Activated CD4-positive, alpha-beta memory T cell treated with anti-CD3 and anti-CD28 coated beads for 36 hours (primary cell): ENCODE results near the gene SPTLC1. TPM values are rescaled to one million over a fixed set of nuclear protein-coding genes. Genes with fewer than 3 reads are reported as not detected.
"Not testable (repeated sequence)": the region's sequence is repeated elsewhere in the genome, so short reads cannot be mapped to it uniquely, and the experiment has no call there.

Experiments used
- CTCF ChIA-PET: fragments of 350-600 bp; sonication (Branson Sonifier 250); formaldehyde crosslinking; loops from one replicate; lab custom pipeline; 2021; ENCODE audit warnings: antibody characterized with exemption, inconsistent platforms; lab: Charles Lee
- POLR2A ChIA-PET: fragments of 350-600 bp; sonication (Branson Sonifier 250); formaldehyde crosslinking; loops from one replicate; lab custom pipeline; 2021; ENCODE audit warnings: antibody characterized with exemption; lab: Charles Lee
- DNase-seq: peaks from one replicate; pipeline ENCODE4 v3.0.0-alpha.2; 2020
- H3K27ac Mint-ChIP-seq: one replicate; pipeline ENCODE4 v1.8.0; 2021; ENCODE audit warnings: mixed read lengths
- H3K27me3 Mint-ChIP-seq: one replicate; pipeline ENCODE4 v1.8.0; 2021; ENCODE audit warnings: mixed read lengths
- H3K36me3 Mint-ChIP-seq: one replicate; pipeline ENCODE4 v1.8.0; 2021; ENCODE audit warnings: mixed read lengths
- H3K4me1 Mint-ChIP-seq: one replicate; pipeline ENCODE4 v1.8.0; 2021; ENCODE audit warnings: low read depth, mixed read lengths
- H3K4me3 Mint-ChIP-seq: one replicate; pipeline ENCODE4 v1.8.0; 2021; ENCODE audit warnings: mild to moderate bottlenecking, mixed read lengths
- H3K9me3 Mint-ChIP-seq: one replicate; pipeline ENCODE4 v1.8.0; 2021; ENCODE audit warnings: mixed read lengths
- intact Hi-C: fragments of 100-400 bp; cut with micrococcal nuclease; formaldehyde crosslinking; loops from one replicate; pipeline ENCODE4 v1.15.1; 2023
- total RNA-seq, 2 experiments: library from RNA; stranded (reverse); gene quantifications; one replicate each; pipeline ENCODE4 v1.2.3, GENCODE V29; 2021

Gene SPTLC1
- total RNA-seq, 2 experiments from 2014 or later, result 39.9 to 41.2 TPM

DNA sequence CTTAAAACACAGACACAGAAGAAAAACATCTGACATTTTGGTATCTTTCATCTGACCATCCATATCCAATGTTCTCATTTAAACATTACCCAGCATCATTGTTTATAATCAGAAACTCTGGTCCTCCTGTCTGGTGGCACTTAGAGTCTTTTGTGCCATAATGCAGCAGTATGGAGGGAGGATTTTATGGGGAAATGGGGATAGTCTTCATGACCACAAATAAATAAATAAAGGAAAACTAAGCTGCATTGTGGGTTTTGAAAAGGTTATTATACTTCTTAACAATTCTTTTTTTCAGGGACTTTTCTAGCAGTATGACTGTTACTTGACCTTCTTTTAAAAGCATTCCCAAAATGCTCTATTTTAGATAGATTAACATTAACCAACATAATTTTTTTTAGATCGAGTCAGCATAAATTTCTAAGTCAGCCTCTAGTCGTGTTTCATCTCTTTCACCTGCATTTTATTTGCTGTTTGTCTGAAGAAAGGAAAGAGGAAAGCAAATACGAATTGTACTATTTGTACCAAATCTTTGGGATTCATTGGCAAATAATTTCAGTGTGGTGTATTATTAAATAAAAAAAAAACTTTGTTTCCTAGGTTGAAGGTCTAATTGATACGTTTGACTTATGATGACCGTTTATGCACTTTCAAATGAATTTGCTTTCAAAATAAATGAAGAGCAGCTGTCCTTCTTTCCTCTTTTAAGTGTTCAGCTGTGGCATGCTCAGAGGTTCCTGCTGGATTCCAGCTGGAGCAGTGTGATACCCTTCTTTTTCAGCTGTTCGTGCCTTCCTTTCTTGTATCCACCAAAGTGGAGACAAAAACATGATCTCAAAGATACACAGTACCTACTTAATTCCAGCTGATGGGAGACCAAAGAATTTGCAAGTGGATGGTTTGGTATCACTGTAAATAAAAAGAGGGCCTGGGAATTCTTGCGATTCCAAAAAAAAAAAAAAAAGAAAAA is 35.6 kb upstream of the SPTLC1 start:
- H3K4me3 Mint-ChIP-seq, POLR2A ChIA-PET, H3K9me3 Mint-ChIP-seq, H3K27me3 Mint-ChIP-seq, intact Hi-C loops, H3K27ac Mint-ChIP-seq, DNase-seq, H3K36me3 Mint-ChIP-seq, H3K4me1 Mint-ChIP-seq: not testable (repeated sequence)
- CTCF ChIA-PET, result interaction anchor here (4.6 kb wide), 1 partner anchor 13 kb away, joined by 52 read pairs; no protein-coding TSS in a partner anchor

GRCh38 chr9:92147852-92148180 is 32.6 kb upstream of the SPTLC1 start:
- Mint-ChIP-seq H3K27ac (no peak overlapping the region), H3K4me1 (peaks cover 6% of the 10 kb centered on the region), H3K9me3 (no peaks in the 10 kb centered on the region), H3K36me3 (no peaks in the 10 kb centered on the region), H3K4me3 (no peak overlapping the region), H3K27me3 (peaks cover 13% of the 10 kb centered on the region)
- POLR2A ChIA-PET, result no interaction called here
- intact Hi-C loops, result loop anchor here (10.0 kb wide), 2 partner anchors 57 to 97 kb away; no protein-coding TSS in a partner anchor
- CTCF ChIA-PET, result interaction anchor here (4.6 kb wide), 1 partner anchor 10 kb away, joined by 52 read pairs; no protein-coding TSS in a partner anchor
- no peak for DNase-seq

- no peaks in the 10 kb centered on the region for H3K36me3 Mint-ChIP-seq
- POLR2A ChIA-PET, result no interaction called here
- peaks cover 17% of the 10 kb centered on the region for H3K27me3 Mint-ChIP-seq
- peak; percentile 30 for DNase-seq
- CTCF ChIA-PET, result interaction anchor here (4.6 kb wide), 1 partner anchor 9 kb away, joined by 52 read pairs; no protein-coding TSS in a partner anchor
- intact Hi-C loops, result loop anchor here (10.0 kb wide), 2 partner anchors 58 to 98 kb away; no protein-coding TSS in a partner anchor
- no peaks in the 10 kb centered on the region for H3K9me3 Mint-ChIP-seq
- no peak overlapping the region for H3K27ac Mint-ChIP-seq
- H3K4me1 Mint-ChIP-seq, result peaks cover 6% of the 10 kb centered on the region
- H3K4me3 Mint-ChIP-seq, result peak overlapping the region; percentile 14
Observed at GRCh38 chr9:92147030-92147851, 32.0 kb upstream of the SPTLC1 start.

DNA sequence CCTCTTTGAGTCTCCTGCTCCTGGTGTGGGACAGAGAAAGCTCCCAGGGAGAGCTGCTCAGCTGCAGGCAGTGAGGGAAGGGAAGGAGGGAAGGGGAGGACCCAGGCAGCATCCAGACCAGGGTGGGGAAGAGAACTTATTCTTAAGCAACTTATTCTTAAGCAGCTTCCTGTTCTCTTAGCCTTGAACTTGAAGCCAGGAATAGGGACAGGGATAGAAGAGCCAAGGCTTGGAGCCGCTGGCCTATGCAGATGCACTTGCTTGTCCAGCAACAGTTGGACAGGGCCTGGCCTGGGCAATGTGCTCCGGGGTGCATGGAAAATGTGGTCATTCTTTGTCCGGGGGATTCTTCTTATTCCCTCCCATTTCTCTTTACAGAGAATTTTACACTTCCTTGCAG is 31.4 kb upstream of the SPTLC1 start:
- no peak overlapping the region for H3K27ac Mint-ChIP-seq
- ChIA-PET CTCF (interaction anchor here (0.6 kb wide), 1 partner anchor 9 kb away, joined by 3 read pairs; no protein-coding TSS in a partner anchor), POLR2A (no interaction called here)
- H3K4me3 Mint-ChIP-seq, result no peak overlapping the region
- H3K36me3 Mint-ChIP-seq, result no peaks in the 10 kb centered on the region
- no peaks in the 10 kb centered on the region for H3K9me3 Mint-ChIP-seq
- peaks cover 24% of the 10 kb centered on the region for H3K27me3 Mint-ChIP-seq
- intact Hi-C loops, result loop anchor here (10.0 kb wide), 2 partner anchors 58 to 98 kb away; no protein-coding TSS in a partner anchor
- DNase-seq, result no peak
- H3K4me1 Mint-ChIP-seq, result peaks cover 6% of the 10 kb centered on the region

DNA sequence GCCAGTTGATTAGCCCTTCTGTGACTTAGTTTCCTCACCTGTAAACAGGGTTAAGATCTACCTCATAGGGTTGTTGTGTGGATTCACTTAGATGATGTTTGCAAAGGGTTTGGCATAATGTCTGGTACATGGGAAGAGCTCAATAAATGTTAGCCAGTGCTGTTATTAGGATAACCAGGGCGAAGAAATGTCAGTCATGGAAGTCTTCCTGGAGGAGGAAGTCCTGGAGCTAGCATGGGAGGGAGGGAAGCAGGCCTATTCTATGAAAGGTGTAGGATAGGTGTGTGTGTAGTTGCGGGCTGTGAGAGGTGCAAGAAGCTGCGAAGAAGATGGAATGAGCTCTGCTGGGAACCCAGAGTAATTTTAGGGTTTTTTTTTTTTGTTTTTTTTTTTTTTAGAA is 30.6 kb upstream of the SPTLC1 start:
- CTCF ChIA-PET, result not testable (repeated sequence)
- intact Hi-C loops, result loop anchor here (10.0 kb wide), 2 partner anchors 59 to 99 kb away; no protein-coding TSS in a partner anchor

DNA sequence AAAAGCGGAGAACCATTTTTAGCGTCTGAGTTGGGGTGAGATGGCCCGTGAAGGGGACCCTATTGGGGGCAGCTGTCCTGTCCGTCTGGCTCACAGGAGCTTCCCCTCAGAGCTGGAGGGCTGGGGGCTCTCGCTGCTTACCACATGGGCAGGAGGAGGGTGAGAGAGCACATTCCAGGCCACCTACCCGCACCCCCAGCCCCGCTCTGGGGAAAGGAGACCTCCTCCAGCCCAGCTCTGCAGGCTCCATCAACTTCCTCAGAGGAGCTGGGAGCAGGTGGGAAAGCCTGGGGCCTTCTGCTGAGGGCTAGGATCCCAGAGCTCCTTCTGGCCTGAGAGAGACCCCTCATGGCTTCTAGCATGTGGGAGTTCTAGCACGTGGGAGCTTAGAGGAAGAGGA is 27.1 kb upstream of the SPTLC1 start:
- intact Hi-C loops, result loop anchor here (10.0 kb wide), 2 partner anchors 62 to 102 kb away; no protein-coding TSS in a partner anchor
- no peaks in the 10 kb centered on the region for H3K9me3 Mint-ChIP-seq
- peaks cover 11% of the 10 kb centered on the region for H3K4me1 Mint-ChIP-seq
- H3K27me3 Mint-ChIP-seq, result peaks cover 30% of the 10 kb centered on the region
- ChIA-PET CTCF (interaction anchor here (1.1 kb wide), 1 partner anchor 98 kb away, joined by 3 read pairs; no protein-coding TSS in a partner anchor), POLR2A (no interaction called here)
- no peak overlapping the region for H3K4me3 Mint-ChIP-seq
- DNase-seq, result no peak
- H3K27ac Mint-ChIP-seq, result no peak overlapping the region
- no peaks in the 10 kb centered on the region for H3K36me3 Mint-ChIP-seq

More for the DNA sequence above, 30.6 kb upstream of the SPTLC1 start:
- H3K36me3 Mint-ChIP-seq, H3K9me3 Mint-ChIP-seq, H3K4me1 Mint-ChIP-seq, H3K27ac Mint-ChIP-seq, POLR2A ChIA-PET, H3K4me3 Mint-ChIP-seq, DNase-seq: not testable (repeated sequence)
- H3K27me3 Mint-ChIP-seq, result peaks cover 29% of the 10 kb centered on the region

DNA sequence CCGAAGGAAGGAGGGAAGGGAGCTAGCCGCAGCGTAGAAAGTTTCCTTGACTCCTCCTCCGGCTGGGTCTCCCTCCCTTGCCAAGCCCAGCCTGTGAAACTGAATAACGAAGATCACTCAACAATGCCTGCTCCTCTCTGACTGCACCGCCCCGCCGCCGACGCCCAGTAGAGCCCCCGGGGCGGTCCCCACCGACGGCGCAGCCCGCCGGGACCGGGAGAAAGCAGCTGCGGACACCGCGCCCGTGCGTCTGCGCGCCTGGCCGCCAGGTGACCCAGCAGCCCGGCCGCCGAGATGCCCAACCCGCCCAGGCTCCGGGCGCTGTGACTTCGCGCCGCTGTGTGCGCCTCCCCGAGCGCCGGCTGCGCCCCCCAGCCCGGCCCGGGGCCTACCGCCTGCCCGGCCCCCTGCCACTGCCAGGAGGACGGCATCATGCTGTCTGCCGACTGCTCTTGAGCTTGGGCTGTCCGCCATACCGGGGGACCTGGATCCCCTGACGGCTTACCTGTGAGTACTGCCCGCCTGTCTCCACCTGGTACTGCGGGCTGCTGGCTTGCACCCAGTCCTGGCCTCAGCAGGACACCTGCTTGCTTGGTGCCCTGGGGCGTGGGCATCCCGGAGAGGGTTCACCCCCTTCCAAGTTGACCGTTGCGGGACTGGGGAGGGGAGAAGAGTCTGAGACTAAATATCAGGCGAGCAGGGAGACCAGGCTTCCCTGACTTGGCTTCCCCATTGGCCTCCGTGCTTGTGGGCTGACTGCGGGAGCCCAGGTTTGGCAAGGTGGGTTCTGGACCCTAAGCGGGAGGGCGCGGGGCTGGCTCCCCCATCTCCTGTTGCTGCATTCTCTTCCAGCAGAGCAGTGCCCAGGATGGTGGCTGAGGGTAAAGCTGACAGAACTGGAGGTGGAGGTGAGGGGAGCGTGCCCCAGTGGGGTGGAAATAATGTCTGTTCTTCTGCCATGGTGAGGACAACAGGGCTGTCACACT is 26.2 kb upstream of the SPTLC1 start:
- intact Hi-C loops, result loop anchor here (10.0 kb wide), 2 partner anchors 63 to 103 kb away; no protein-coding TSS in a partner anchor
- no peak for DNase-seq
- ChIA-PET POLR2A (no interaction called here), CTCF (interaction anchor here (0.7 to 6.3 kb wide), 41 partner anchors 8 to 650 kb away, joined by 3 to 52 read pairs (median 4); partner anchors contain the start of genes CENPP, IPPK and SPTLC1)
- no peaks in the 10 kb centered on the region for H3K36me3 Mint-ChIP-seq
- no peaks in the 10 kb centered on the region for H3K9me3 Mint-ChIP-seq
- H3K27me3 Mint-ChIP-seq, result peaks cover 32% of the 10 kb centered on the region
- H3K4me3 Mint-ChIP-seq, result peak overlapping the region; percentile 46
- no peak overlapping the region for H3K27ac Mint-ChIP-seq
- H3K4me1 Mint-ChIP-seq, result peaks cover 7% of the 10 kb centered on the region

DNA sequence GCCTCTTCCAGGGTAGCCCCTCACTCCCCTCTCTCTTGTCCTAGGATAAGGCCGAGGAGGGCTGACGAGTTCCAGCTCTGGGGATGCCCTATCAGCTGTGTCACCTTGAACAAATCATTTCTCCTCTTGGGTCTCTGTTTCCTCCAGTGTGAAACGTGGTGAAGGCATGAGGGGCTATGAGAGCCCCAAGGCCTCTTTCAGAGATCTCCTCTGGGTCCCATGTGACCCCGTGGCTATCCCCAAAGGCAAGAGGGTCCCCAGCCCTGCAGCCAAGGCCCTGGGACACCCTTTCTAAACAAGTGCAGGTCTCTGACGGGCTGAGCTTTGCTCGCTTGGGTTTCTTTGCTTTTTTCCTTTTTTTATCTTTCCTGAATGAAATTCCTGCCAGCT is 25.5 kb upstream of the SPTLC1 start:
- intact Hi-C loops, result loop anchor here (10.0 kb wide), 2 partner anchors 64 to 104 kb away; no protein-coding TSS in a partner anchor
- no peaks in the 10 kb centered on the region for H3K9me3 Mint-ChIP-seq
- H3K27me3 Mint-ChIP-seq, result peaks cover 30% of the 10 kb centered on the region
- H3K27ac Mint-ChIP-seq, result no peak overlapping the region
- POLR2A ChIA-PET, result no interaction called here
- peak overlapping the region; percentile 46 for H3K4me3 Mint-ChIP-seq
- H3K36me3 Mint-ChIP-seq, result no peaks in the 10 kb centered on the region
- CTCF ChIA-PET, result interaction anchor here (0.7 to 6.3 kb wide), 57 partner anchors 8 to 651 kb away, joined by 3 to 52 read pairs (median 4); partner anchors contain the start of genes CENPP, IPPK and SPTLC1
- DNase-seq, result no peak
- H3K4me1 Mint-ChIP-seq, result peaks cover 7% of the 10 kb centered on the region

GRCh38 chr9:92140074-92140753 is 25.0 kb upstream of the SPTLC1 start:
- peak; percentile 80 for DNase-seq
- ChIA-PET CTCF (interaction anchor here (0.6 to 6.3 kb wide), 66 partner anchors 7 to 681 kb away, joined by 3 to 52 read pairs (median 4); partner anchors contain the start of genes CENPP, IPPK and SPTLC1), POLR2A (no interaction called here)
- H3K4me1 Mint-ChIP-seq, result peaks cover 7% of the 10 kb centered on the region
- intact Hi-C loops, result loop anchor here (10.0 kb wide), 2 partner anchors 65 to 105 kb away; no protein-coding TSS in a partner anchor
- no peaks in the 10 kb centered on the region for H3K36me3 Mint-ChIP-seq
- no peak overlapping the region for H3K4me3 Mint-ChIP-seq
- H3K9me3 Mint-ChIP-seq, result no peaks in the 10 kb centered on the region
- no peak overlapping the region for H3K27ac Mint-ChIP-seq
- H3K27me3 Mint-ChIP-seq, result peaks cover 28% of the 10 kb centered on the region

- intact Hi-C loops, result loop anchor here (5.0 kb wide), 4 partner anchors 298 to 653 kb away; no protein-coding TSS in a partner anchor
- H3K27ac Mint-ChIP-seq, DNase-seq, POLR2A ChIA-PET, H3K36me3 Mint-ChIP-seq, H3K4me1 Mint-ChIP-seq, H3K4me3 Mint-ChIP-seq, H3K9me3 Mint-ChIP-seq: not testable (repeated sequence)
- peaks cover 28% of the 10 kb centered on the region for H3K27me3 Mint-ChIP-seq
- CTCF ChIA-PET, result interaction anchor here (0.6 to 6.3 kb wide), 40 partner anchors 8 to 686 kb away, joined by 3 to 52 read pairs (median 4); partner anchors contain the start of gene IPPK
Observed at GRCh38 chr9:92138960-92139540, 23.8 kb upstream of the SPTLC1 start.
